DMS153 treated with DMSO at 0.1 percent for 48 hours (cell line): ENCODE data around the gene FAM162A.
"Not testable (repeated sequence)": the region's sequence is repeated elsewhere in the genome, so short reads cannot be mapped to it uniquely, and the experiment has no call there.

Experiments
- DNase-seq: peaks from one replicate; lab custom pipeline; 2025; ENCODE audit not compliant: unreplicated experiment; lab: John Stamatoyannopoulos, UW

The FAM162A gene

DNA sequence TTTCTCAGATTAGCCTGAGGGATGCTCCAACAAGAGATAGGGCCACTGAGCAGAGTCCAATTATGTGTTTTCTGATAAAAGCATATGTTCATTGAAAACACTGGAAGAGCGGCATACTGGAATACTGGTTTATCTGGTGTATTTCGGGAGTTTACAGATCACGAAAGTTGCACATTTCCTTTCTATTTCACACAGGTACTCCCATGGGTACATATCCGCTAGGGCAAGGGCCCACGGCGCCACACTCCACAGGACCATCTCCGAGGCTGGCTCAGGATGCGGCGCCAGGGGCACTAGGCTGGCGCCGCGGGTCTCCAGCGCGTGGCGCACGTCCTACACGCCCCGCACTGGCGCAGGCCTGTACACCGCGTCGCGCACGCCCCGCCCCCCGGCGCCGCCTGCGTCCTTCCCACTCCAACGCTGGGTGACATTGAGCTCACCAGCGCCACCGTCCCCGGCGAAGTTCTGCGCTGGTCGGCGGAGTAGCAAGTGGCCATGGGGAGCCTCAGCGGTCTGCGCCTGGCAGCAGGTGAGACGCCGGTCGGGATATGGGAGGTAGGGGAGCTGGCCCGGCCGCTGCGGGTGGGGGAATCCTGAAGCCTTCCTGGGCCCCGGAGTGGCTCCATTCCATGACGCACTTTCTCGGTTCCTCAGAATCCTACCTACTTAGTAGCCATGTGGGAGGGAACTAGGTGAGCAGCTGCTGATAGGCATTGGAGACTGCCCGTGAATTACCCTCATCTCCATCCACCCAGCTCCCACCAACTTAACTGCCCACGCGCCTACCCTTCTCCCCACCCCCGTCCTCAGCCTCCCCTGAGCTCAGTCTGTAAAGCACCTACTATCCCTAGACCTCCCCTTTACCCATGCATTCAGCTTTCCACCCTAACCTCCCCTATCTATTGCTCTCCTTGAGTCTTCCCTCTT, at the start of gene FAM162A:
TSS of gene FAM162A (plus strand) at position 412 of the 927 bp plus-strand sequence. CDS start at position 496, 84 bp downstream.
- DNase-seq = peak; percentile 92

DNA sequence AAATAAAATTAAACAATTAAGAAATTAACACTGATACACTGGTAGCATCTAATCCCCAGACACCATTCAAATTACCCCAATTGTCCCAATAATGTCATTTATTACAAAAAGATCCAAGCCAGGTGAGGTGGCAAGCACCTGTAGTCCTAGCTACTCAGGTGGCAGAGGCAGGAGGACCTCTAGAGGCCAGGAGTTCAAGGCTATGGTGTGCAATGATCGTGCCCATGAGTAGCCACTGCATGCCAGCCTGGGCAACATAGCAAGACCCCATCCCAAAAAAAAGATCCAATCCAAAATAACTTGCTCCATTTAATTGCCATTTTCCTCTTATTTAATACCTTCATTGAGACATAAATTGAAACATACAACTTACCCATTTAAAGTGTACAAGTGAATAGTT, 41.2 kb upstream of the FAM162A start:
- no peak for DNase-seq

DNA sequence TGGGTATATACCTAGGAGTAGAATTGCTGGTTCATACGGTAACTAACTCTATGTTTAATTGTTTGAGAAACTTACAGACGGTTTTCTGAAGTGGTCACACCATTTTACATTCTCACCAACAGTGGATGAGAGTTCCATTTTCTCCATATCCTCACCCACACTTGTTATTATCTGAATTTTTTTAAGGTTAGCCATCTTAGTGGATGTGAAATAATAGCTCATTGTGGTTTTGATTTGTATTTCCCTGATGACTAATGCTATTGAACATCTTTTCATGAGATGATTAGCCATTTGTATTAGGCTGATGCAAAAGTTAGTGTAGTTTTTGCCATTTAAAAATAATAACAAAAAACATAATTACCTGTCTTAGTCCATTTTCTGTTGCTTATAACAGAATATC, 40.3 kb upstream of the FAM162A start:
- DNase-seq = no peak

- DNase-seq = no peak
Observed at GRCh38 chr3:122349171-122349570, 34.8 kb upstream of the FAM162A start.

- no peak for DNase-seq
Observed at GRCh38 chr3:122350814-122351418, 33.1 kb upstream of the FAM162A start.

GRCh38 chr3:122351612-122352011, 32.4 kb upstream of the FAM162A start:
- DNase-seq = no peak

DNA sequence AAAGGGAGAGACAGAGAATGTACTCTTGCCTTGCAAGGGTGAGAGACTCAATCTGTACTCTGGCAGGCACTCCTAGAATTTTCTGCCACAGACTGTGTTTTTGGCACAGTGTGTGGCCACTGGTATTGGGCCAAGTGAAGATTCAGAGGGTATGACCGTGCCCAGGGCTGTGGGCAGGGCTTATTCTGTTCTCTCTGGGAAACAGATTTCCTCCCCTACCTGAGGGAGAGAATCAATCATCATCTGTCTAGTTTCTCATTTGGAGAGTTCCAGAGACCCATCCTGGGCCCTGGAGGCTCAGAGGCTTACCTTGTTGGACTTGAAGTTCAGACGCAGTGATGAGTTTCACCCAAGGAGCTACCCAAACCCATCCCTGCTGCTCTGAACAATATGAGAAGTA, 30.8 kb upstream of the FAM162A start:
- no peak for DNase-seq

GRCh38 chr3:122353893-122354401, 30.0 kb upstream of the FAM162A start:
- no peak for DNase-seq

GRCh38 chr3:122355612-122356011, 28.4 kb upstream of the FAM162A start:
- no peak for DNase-seq

- DNase-seq = peak; percentile 26
Observed at GRCh38 chr3:122356402-122356801, 27.6 kb upstream of the FAM162A start.

DNA sequence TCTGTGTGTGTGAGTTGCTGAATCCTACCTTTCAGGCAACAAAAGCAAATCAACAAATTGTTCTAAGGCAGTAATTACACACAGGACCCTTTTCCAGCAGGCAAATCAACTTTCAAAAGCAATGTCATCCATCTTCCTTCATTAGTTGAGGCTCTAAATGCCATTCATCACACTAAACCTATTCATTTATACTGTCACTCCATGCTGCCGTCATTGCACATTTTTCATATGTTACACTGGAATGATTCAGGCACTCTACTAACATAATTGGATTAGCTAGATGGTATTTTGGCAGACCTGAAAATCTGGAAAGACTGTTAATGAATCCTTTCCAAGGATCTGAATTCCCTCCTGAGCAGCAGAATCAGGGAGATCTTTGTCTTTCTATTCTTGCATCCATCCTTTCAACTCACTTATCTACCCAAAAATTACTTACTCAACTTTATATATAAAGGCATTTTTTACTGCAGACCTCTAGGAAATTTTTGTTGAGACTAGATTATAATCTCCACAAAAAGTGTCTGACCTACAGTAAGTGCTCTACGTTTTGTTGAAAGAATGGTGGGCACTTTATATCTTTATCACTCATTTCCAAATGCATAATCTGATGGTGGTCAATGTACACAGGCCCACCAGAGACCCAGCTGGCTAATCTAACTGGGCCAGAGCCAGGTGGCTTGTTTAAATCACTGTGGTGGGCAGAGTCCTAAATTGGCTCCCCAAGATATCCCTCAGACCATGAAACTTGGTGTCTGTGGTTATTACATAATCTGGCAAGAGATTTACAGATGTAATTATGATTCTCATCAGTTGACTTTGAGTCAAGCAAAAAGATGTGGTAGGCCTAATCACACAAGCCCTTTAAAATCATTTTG, 25.9 kb upstream of the FAM162A start:
- DNase-seq = no peak

GRCh38 chr3:122358703-122359032, 25.3 kb upstream of the FAM162A start:
- no peak for DNase-seq

DNA sequence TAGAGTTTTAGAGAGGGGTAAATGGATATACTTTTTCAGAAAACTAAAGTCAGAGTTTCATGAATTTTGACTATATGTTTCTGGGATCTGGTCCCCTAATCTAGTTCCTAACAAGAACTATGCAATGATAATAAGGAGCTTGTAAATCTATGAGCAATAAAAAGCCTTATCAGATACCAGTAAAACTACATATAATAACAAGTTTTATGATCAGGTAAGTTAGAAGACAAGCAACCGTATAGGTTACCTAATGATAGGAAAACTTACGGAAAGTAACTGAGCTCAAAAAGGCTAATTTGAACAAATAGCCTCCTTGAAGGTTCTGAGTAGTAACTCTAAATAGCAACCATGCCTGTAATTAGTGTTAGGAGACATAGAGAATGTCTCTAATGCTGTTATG, 22.0 kb upstream of the FAM162A start:
- DNase-seq = no peak

DNA sequence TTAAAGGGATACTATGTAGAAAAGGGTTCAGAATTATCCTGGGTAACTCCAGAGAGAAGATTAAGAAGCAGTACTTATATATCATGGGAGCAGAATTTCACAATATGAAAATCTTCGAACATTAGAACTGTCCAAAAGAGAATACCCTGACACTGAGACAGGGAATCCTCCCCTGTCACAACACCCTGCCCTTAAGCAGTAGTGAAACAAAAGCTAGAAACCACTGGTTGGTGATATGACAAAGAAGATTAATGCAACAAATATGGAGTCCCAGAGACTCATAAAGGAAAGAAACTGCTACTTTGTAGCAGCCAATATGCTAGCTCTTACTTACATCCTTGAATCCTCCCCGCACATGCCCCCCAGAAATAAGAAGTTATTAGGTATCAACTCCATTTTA, 19.5 kb upstream of the FAM162A start:
- no peak for DNase-seq

GRCh38 chr3:122365073-122365472, 18.9 kb upstream of the FAM162A start:
- DNase-seq = no peak

GRCh38 chr3:122365582-122366378, 18.2 kb upstream of the FAM162A start:
- not testable (repeated sequence) for DNase-seq

- DNase-seq = no peak
Observed at GRCh38 chr3:122366379-122366749, 17.6 kb upstream of the FAM162A start.

DNA sequence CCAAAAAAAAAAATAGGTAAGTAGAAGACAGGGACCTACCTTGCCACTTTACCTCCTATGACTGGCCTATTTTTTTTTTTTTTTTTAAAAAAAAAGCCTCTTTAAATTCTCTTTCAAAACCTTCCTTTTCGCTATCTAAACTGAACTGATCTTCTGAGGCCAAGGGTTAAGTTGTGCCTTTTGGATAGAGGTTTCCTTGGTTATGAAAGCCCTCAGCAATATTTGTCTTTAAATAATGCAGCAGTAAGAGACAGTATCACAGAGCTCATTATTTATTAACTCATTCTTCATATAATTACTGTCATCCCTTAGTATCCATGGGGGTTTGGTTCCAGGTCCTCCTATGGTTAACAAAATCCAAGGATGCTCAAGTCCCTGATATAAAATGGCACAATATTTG, 9.9 kb upstream of the FAM162A start:
- DNase-seq = no peak

- DNase-seq = no peak
Observed at GRCh38 chr3:122377975-122378374, 6.0 kb upstream of the FAM162A start.

DNA sequence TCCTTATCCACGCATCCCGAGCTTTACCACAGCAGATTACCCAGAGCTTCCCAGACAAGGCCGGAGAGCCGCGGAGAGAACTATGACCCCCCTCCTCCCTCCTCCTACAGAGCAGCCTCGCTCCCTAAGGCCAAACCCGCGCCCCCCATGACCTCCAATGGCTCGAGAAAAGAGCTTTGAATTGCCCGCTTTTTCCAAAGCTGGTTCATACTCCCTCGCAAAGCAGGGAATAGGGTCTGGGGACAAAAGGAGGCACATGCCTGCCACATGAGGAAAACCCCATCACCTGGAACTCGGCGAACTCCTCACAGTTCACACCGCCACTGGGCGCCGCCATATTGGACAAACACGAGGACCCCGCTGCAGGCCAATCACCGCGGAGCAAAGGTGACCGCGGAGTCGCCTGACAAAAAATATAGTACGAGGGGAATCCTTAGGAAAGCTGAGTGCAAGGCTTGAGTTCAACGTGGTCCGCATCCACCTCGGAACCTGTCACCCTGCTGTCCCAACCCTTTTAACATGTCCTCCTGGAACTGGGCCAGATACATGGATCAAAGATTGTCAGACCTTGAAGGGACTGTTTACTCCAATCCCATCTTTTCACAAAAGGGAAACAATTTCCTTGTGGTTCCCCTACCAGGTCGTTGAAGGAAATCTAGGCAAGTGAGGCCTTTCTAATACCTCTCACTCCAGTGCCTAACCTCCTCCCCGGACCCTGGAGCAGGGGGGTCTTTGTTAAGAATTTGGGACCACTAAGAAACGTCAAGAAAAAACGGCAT, 905 bp upstream of the FAM162A start, which contains the start of gene MIX23:
TSS of gene MIX23 (minus strand) at position 344 of the 779 bp plus-strand sequence. CDS start at position 337, 7 bp downstream.
- peak; percentile 89 for DNase-seq
